LNCaP clone FGC (cell line): ENCODE data around the gene HES3.

ENCODE experiments used
- DNase-seq: peaks from one replicate; pipeline ENCODE4 v3.0.0-alpha.2; 2011; ENCODE audit warnings: low read depth
- H3K4me3 ChIP-seq: 2 replicates; pipeline ENCODE4 v1.5.1; 2011; ENCODE audit warnings: mild to moderate bottlenecking, low read depth, low read length, control low read depth
- CTCF ChIP-seq: IDR thresholded peaks from 2 replicates; pipeline ENCODE4 v1.5.1; 2012; ENCODE audit warnings: mild to moderate bottlenecking; ENCODE audit not compliant: control insufficient read depth, insufficient read depth; ENCODE audit errors: extremely low read depth

Gene HES3

GRCh38 chr1:6276811-6277555 is 33.0 kb downstream of the HES3 start:
- no peak for DNase-seq
- no peak overlapping the region for H3K4me3 ChIP-seq
- TF ChIP-seq CTCF, result no peak

- TF ChIP-seq CTCF, result no peak
- H3K4me3 ChIP-seq, result no peak overlapping the region
- no peak for DNase-seq
Observed at GRCh38 chr1:6278263-6278662, 34.3 kb downstream of the HES3 start.

- DNase-seq, result no peak
- no peak for TF ChIP-seq CTCF
- no peak overlapping the region for H3K4me3 ChIP-seq
Observed at GRCh38 chr1:6279066-6279465, 35.1 kb downstream of the HES3 start.

GRCh38 chr1:6279613-6280383 is 35.8 kb downstream of the HES3 start:
- no peak for TF ChIP-seq CTCF
- DNase-seq, result no peak
- no peak overlapping the region for H3K4me3 ChIP-seq

- peak; percentile 17; the same call in 1 of the 2 replicates for TF ChIP-seq CTCF
- no peak overlapping the region for H3K4me3 ChIP-seq
- no peak for DNase-seq
Observed at GRCh38 chr1:6280761-6281451, 36.9 kb downstream of the HES3 start.

GRCh38 chr1:6281511-6282402 is 37.8 kb downstream of the HES3 start:
- no peak overlapping the region for H3K4me3 ChIP-seq
- no peak for TF ChIP-seq CTCF
- no peak for DNase-seq
